HL-60 (cell line): ENCODE measurements around the gene ENOSF1.

Experiments used
- DNase-seq, 2 experiments: peaks; one replicate each; pipeline ENCODE4 v3.0.0-alpha.2; 2010 to 2020; ENCODE audit warnings: low read depth in 1 of 2, low spot score in 1 of 2
- H3K27ac ChIP-seq: fragments of 250-450 bp; sonication (Bioruptor Pico); replicated peaks from 2 replicates; pipeline ENCODE4 v1.5.1; 2020; ENCODE audit warnings: mild to moderate bottlenecking, moderate library complexity
- H3K27me3 ChIP-seq: fragments of 250-450 bp; sonication (Bioruptor Pico); 2 replicates; pipeline ENCODE4 v1.5.1; 2021; ENCODE audit warnings: mild to moderate bottlenecking, moderate library complexity; ENCODE audit not compliant: insufficient read depth, poor library complexity, severe bottlenecking
- H3K4me3 ChIP-seq: replicated peaks from 2 replicates; pipeline ENCODE4 v1.5.1; 2011; ENCODE audit warnings: mild to moderate bottlenecking, control low read depth, low read length; ENCODE audit not compliant: insufficient read depth
- CTCF ChIP-seq: IDR thresholded peaks from one replicate; pipeline ENCODE4 v1.5.1; 2011; ENCODE audit warnings: low read length, control low read depth, inconsistent platforms; ENCODE audit not compliant: insufficient read depth
- GABPA ChIP-seq: IDR thresholded peaks from 2 replicates; pipeline ENCODE4 v1.6.1; 2012; ENCODE audit warnings: low read depth
- POLR2AphosphoS5 ChIP-seq: IDR thresholded peaks from 2 replicates; pipeline ENCODE4 v1.6.1; 2012; ENCODE audit warnings: low read depth
- REST ChIP-seq: IDR thresholded peaks from 2 replicates; pipeline ENCODE4 v1.6.1; 2012; ENCODE audit warnings: low read depth; ENCODE audit not compliant: insufficient replicate concordance
- SPI1 ChIP-seq: IDR thresholded peaks from 2 replicates; pipeline ENCODE4 v1.6.1; 2012; ENCODE audit warnings: low read depth, mild to moderate bottlenecking, borderline replicate concordance

The ENOSF1 gene

GRCh38 chr18:629269-630150 lies 82.9 kb downstream of the ENOSF1 start:
- DNase-seq = no peak
- no peak overlapping the region for H3K4me3 ChIP-seq
- no peaks in the 10 kb centered on the region for H3K27me3 ChIP-seq
- H3K27ac ChIP-seq = no peak overlapping the region
- TF ChIP-seq CTCF (peak; percentile 20), GABPA (no peak)

GRCh38 chr18:627231-627630 lies 85.2 kb downstream of the ENOSF1 start:
- no peak for DNase-seq
- no peak overlapping the region for H3K27ac ChIP-seq
- TF ChIP-seq GABPA (no peak), REST (no peak), SPI1 (no peak), POLR2AphosphoS5 (no peak), CTCF (no peak)

GRCh38 chr18:623761-624620 lies 88.4 kb downstream of the ENOSF1 start:
- peaks cover 7% of the 10 kb centered on the region for H3K27me3 ChIP-seq
- H3K27ac ChIP-seq = no peak overlapping the region
- no peak for TF ChIP-seq GABPA
- peak; percentile 72 for TF ChIP-seq CTCF
- no peak overlapping the region for H3K4me3 ChIP-seq
- DNase-seq = peak; percentile 45 to 81

More at GRCh38 chr18:627231-627630, 85.2 kb downstream of the ENOSF1 start:
- H3K4me3 ChIP-seq = no peak overlapping the region
- peaks cover 1% of the 10 kb centered on the region for H3K27me3 ChIP-seq

- no peak for DNase-seq
- H3K27ac ChIP-seq = no peak overlapping the region
- no peak overlapping the region for H3K4me3 ChIP-seq
- peaks cover 7% of the 10 kb centered on the region for H3K27me3 ChIP-seq
- TF ChIP-seq SPI1 (no peak), POLR2AphosphoS5 (no peak), CTCF (no peak), REST (no peak), GABPA (no peak)
Measured at GRCh38 chr18:622289-622688, 90.1 kb downstream of the ENOSF1 start.
